T-helper 17 cell (primary cell): ENCODE data around the gene MMP19. TPM values are rescaled to one million over a fixed set of nuclear protein-coding genes. Genes with fewer than 3 reads are reported as not detected.
"Not testable (repeated sequence)": the region's sequence is repeated elsewhere in the genome, so short reads cannot be mapped to it uniquely, and the experiment has no call there.

Source experiments
- ATAC-seq: fragments of 150-1000 bp; cut with Tn5 transposase; 2 replicates; pipeline ENCODE4 v1.10.0; 2021; ENCODE audit warnings: mild to moderate bottlenecking, moderate library complexity
- DNase-seq, 3 donors: peaks; one replicate each; pipeline versions ENCODE4 v3.0.0 to v3.0.0-alpha.2; 2020 to 2021
- H3K9me3 ChIP-seq: one replicate; pipeline ENCODE4 v1.7.0; 2013; ENCODE audit warnings: low read length, mild to moderate bottlenecking; ENCODE audit not compliant: control insufficient read depth, poor library complexity, severe bottlenecking
- H3K27ac Mint-ChIP-seq: one replicate; pipeline ENCODE4 v1.8.0; 2022; ENCODE audit warnings: mild to moderate bottlenecking, moderate library complexity, mixed read lengths
- H3K27me3 Mint-ChIP-seq: one replicate; pipeline ENCODE4 v1.8.0; 2022; ENCODE audit warnings: mixed read lengths
- H3K36me3 Mint-ChIP-seq: one replicate; pipeline ENCODE4 v1.8.0; 2022; ENCODE audit warnings: low read depth, mixed read lengths
- H3K4me1 Mint-ChIP-seq: one replicate; pipeline ENCODE4 v1.8.0; 2022; ENCODE audit warnings: mild to moderate bottlenecking, mixed read lengths
- H3K4me3 Mint-ChIP-seq: one replicate; pipeline ENCODE4 v1.8.0; 2022; ENCODE audit warnings: mild to moderate bottlenecking, moderate library complexity, mixed read lengths
- total RNA-seq, 4 donors: library from RNA in 2 of 4; stranded (reverse) in 2 of 4; gene quantifications; one replicate each; pipeline ENCODE4 v1.2.3 and lab custom pipeline; 2022 to 2026

MMP19 gene
- not detected for total RNA-seq
- 0 reads per million in 2 donors for total RNA-seq (lab: John Stamatoyannopoulos, UW)

- no peaks in the 10 kb centered on the region for H3K36me3 Mint-ChIP-seq
- no peak for DNase-seq
- H3K4me3 Mint-ChIP-seq = no peak within 1 kb of the TSS
- H3K27me3 Mint-ChIP-seq = no peaks in the 10 kb centered on the region
- no peak within 1 kb of the TSS for H3K27ac Mint-ChIP-seq
- H3K4me1 Mint-ChIP-seq = peaks cover 12% of the 10 kb centered on the region
- ATAC-seq = no peak
- H3K9me3 ChIP-seq = no peaks in the 10 kb centered on the region
Observed at GRCh38 chr12:55842681-55843429, at the start of gene MMP19. Gene MMP19, minus strand, starts transcription at chr12:55842936. Its CDS starts 106 bp downstream, at chr12:55842830.

GRCh38 chr12:55891310-55891709 lies 48.6 kb upstream of the MMP19 start:
- Mint-ChIP-seq H3K4me1 (peaks cover 4% of the 10 kb centered on the region), H3K4me3 (no peak overlapping the region), H3K36me3 (peaks cover 2% of the 10 kb centered on the region), H3K27me3 (no peaks in the 10 kb centered on the region), H3K27ac (no peak overlapping the region)
- H3K9me3 ChIP-seq = no peaks in the 10 kb centered on the region
- DNase-seq = no peak
- ATAC-seq = no peak

GRCh38 chr12:55885113-55885512 lies 42.4 kb upstream of the MMP19 start:
- ATAC-seq = no peak
- peaks cover 4% of the 10 kb centered on the region for H3K4me1 Mint-ChIP-seq

GRCh38 chr12:55877824-55878223 lies 35.1 kb upstream of the MMP19 start:
- ATAC-seq (no peak), DNase-seq (no peak)
- H3K27ac Mint-ChIP-seq = no peak overlapping the region
- no peaks in the 10 kb centered on the region for H3K27me3 Mint-ChIP-seq
- H3K9me3 ChIP-seq = no peaks in the 10 kb centered on the region
- H3K4me1 Mint-ChIP-seq = no peaks in the 10 kb centered on the region
- H3K4me3 Mint-ChIP-seq = no peak overlapping the region
- no peaks in the 10 kb centered on the region for H3K36me3 Mint-ChIP-seq

More at GRCh38 chr12:55885113-55885512, 42.4 kb upstream of the MMP19 start:
- Mint-ChIP-seq H3K27me3 (no peaks in the 10 kb centered on the region), H3K4me3 (no peak overlapping the region), H3K27ac (no peak overlapping the region), H3K36me3 (peaks cover 2% of the 10 kb centered on the region)
- H3K9me3 ChIP-seq = no peaks in the 10 kb centered on the region
- no peak for DNase-seq

GRCh38 chr12:55875704-55876467 lies 33.1 kb upstream of the MMP19 start:
- H3K4me1 Mint-ChIP-seq = no peaks in the 10 kb centered on the region
- no peak overlapping the region for H3K4me3 Mint-ChIP-seq

GRCh38 chr12:55874443-55874842 lies 31.7 kb upstream of the MMP19 start:
- no peaks in the 10 kb centered on the region for H3K4me1 Mint-ChIP-seq
- no peak overlapping the region for H3K4me3 Mint-ChIP-seq
- no peaks in the 10 kb centered on the region for H3K36me3 Mint-ChIP-seq
- DNase-seq (no peak), ATAC-seq (no peak)
- no peaks in the 10 kb centered on the region for H3K27me3 Mint-ChIP-seq
- H3K27ac Mint-ChIP-seq = no peak overlapping the region
- H3K9me3 ChIP-seq = no peaks in the 10 kb centered on the region

More at GRCh38 chr12:55875704-55876467, 33.1 kb upstream of the MMP19 start:
- DNase-seq (no peak), ATAC-seq (no peak)
- Mint-ChIP-seq H3K36me3 (no peaks in the 10 kb centered on the region), H3K27me3 (no peaks in the 10 kb centered on the region), H3K27ac (no peak overlapping the region)
- H3K9me3 ChIP-seq = no peaks in the 10 kb centered on the region

GRCh38 chr12:55866454-55867004 lies 23.8 kb upstream of the MMP19 start:
- not testable (repeated sequence) for ATAC-seq, H3K27ac Mint-ChIP-seq

GRCh38 chr12:55865327-55865726 lies 22.6 kb upstream of the MMP19 start:
- peaks cover 2% of the 10 kb centered on the region for H3K9me3 ChIP-seq
- Mint-ChIP-seq H3K27ac (no peak overlapping the region), H3K4me1 (no peaks in the 10 kb centered on the region), H3K4me3 (no peak overlapping the region), H3K27me3 (no peaks in the 10 kb centered on the region), H3K36me3 (no peaks in the 10 kb centered on the region)
- DNase-seq = no peak
- ATAC-seq = no peak

More at GRCh38 chr12:55866454-55867004, 23.8 kb upstream of the MMP19 start:
- H3K36me3 Mint-ChIP-seq, H3K9me3 ChIP-seq, H3K4me1 Mint-ChIP-seq, DNase-seq, H3K27me3 Mint-ChIP-seq, H3K4me3 Mint-ChIP-seq: not testable (repeated sequence)

- ATAC-seq, H3K36me3 Mint-ChIP-seq, H3K27me3 Mint-ChIP-seq, H3K9me3 ChIP-seq, H3K4me3 Mint-ChIP-seq, H3K27ac Mint-ChIP-seq, H3K4me1 Mint-ChIP-seq, DNase-seq: not testable (repeated sequence)
Observed at GRCh38 chr12:55862931-55863330, 20.2 kb upstream of the MMP19 start.

GRCh38 chr12:55862286-55862685 lies 19.6 kb upstream of the MMP19 start:
- no peak overlapping the region for H3K4me3 Mint-ChIP-seq
- ATAC-seq = no peak

GRCh38 chr12:55861871-55862270 lies 19.1 kb upstream of the MMP19 start:
- no peak overlapping the region for H3K27ac Mint-ChIP-seq
- H3K36me3 Mint-ChIP-seq = no peaks in the 10 kb centered on the region
- no peaks in the 10 kb centered on the region for H3K27me3 Mint-ChIP-seq
- H3K9me3 ChIP-seq = peaks cover 2% of the 10 kb centered on the region
- H3K4me3 Mint-ChIP-seq = no peak overlapping the region
- no peak for ATAC-seq
- DNase-seq = no peak
- H3K4me1 Mint-ChIP-seq = no peaks in the 10 kb centered on the region

More at GRCh38 chr12:55862286-55862685, 19.6 kb upstream of the MMP19 start:
- no peak overlapping the region for H3K27ac Mint-ChIP-seq
- no peaks in the 10 kb centered on the region for H3K27me3 Mint-ChIP-seq
- H3K36me3 Mint-ChIP-seq = no peaks in the 10 kb centered on the region
- no peaks in the 10 kb centered on the region for H3K4me1 Mint-ChIP-seq
- H3K9me3 ChIP-seq = peaks cover 2% of the 10 kb centered on the region
- DNase-seq = no peak

- H3K27me3 Mint-ChIP-seq = no peaks in the 10 kb centered on the region
- DNase-seq (no peak), ATAC-seq (no peak)
- H3K36me3 Mint-ChIP-seq = no peaks in the 10 kb centered on the region
- no peaks in the 10 kb centered on the region for H3K4me1 Mint-ChIP-seq
- H3K9me3 ChIP-seq = peaks cover 2% of the 10 kb centered on the region
- H3K4me3 Mint-ChIP-seq = no peak overlapping the region
- H3K27ac Mint-ChIP-seq = no peak overlapping the region
Observed at GRCh38 chr12:55861396-55861795, 18.7 kb upstream of the MMP19 start.

- H3K9me3 ChIP-seq = no peaks in the 10 kb centered on the region
- Mint-ChIP-seq H3K4me3 (no peak overlapping the region), H3K4me1 (peaks cover 2% of the 10 kb centered on the region), H3K27ac (no peak overlapping the region), H3K27me3 (peaks cover 30% of the 10 kb centered on the region), H3K36me3 (no peaks in the 10 kb centered on the region)
- no peak for ATAC-seq
- no peak for DNase-seq
Observed at GRCh38 chr12:55852740-55853139, 10.0 kb upstream of the MMP19 start.
